ENCODE results near the gene CNEP1R1. TPM values are rescaled to one million over a fixed set of nuclear protein-coding genes. Genes with fewer than 3 reads are reported as not detected.

The CNEP1R1 gene, protein sequence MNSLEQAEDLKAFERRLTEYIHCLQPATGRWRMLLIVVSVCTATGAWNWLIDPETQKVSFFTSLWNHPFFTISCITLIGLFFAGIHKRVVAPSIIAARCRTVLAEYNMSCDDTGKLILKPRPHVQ
- 30.3 and 33.2 TPM in 2 replicates for total RNA-seq

DNA sequence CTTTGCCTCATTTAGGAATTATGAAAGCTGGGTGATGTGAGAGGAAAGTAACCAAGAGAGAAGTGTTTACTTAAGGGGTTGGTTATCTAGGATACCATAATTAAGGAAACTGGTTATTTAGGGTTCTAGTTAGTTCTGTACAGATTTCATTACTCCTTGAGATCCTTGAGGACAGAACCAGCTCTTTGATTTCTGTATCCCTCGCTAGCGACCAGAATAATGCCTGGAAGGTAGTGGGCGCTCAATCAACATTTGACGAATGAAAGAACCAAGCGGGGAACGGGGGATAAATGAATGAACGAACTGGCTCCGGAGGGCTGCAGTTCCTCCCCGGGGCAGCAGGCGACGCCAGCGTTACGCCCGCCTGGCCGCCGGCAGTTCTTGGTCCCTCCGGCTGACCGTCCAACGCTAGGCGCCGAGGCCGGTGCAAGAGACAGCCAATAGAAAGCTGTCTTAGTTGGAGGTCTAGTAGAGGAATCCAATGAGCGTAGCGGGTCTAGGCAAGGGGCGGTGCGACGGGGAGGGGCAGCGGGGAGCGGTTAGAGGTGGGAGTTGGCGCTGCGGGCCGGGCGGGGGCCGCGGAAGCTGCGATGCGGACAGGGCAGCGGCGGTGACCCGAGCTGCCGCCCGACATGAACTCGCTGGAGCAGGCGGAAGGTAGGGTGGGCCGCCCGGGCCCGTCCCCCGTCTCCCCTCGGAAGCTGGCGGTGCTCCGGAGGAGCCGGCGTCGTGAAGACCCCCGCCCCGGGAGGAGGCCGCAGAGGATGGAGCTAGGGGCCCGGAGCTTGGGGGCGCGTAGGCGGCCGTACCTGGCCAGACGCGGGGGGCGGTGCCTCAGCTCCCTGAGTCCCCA is at the start of gene CNEP1R1:
TSS of gene CNEP1R1 (plus strand) at position 542 of the 853 bp plus-strand sequence. CDS start at position 633, 91 bp downstream.

GRCh38 chr16:50065624-50066481 is 40.8 kb downstream of the CNEP1R1 start, which contains the start of gene HEATR3:
Gene HEATR3 (plus strand): TSS chr16:50065970. CDS start chr16:50066132, 162 bp downstream.

Other genes with a start within 250 kb of the CNEP1R1 start
- under 0.01 and 0.09 TPM in 2 replicates for gene ZNF423, start 169.1 kb upstream of the CNEP1R1 start, total RNA-seq
- 29.4 and 32.8 TPM in 2 replicates for gene HEATR3, start 40.7 kb downstream of the CNEP1R1 start, total RNA-seq
- gene TENT4B, start 128.1 kb downstream of the CNEP1R1 start, total RNA-seq: 9.2 and 13.0 TPM in 2 replicates
- 77.2 and 135 TPM in 2 replicates for gene ADCY7, start 241.3 kb downstream of the CNEP1R1 start, total RNA-seq

All from smooth muscle cell of the umbilical artery (primary cell).